Loucy (cell line): ENCODE results near the gene TEKT1.

ENCODE experiments used
- CTCF ChIP-seq: fragments of 200-600 bp; sonication (generic); conservative IDR thresholded peaks from 2 replicates; pipeline ENCODE4 v1.5.1; 2014; ENCODE audit warnings: mild to moderate bottlenecking, antibody characterized with exemption, low read length
- EZH2phosphoT487 ChIP-seq: fragments of 200-600 bp; IDR thresholded peaks from 2 replicates; pipeline ENCODE4 v1.6.1; 2018; ENCODE audit warnings: antibody characterized with exemption, mild to moderate bottlenecking, moderate library complexity, borderline replicate concordance

- no peak for TF ChIP-seq CTCF
- no peak for TF ChIP-seq EZH2phosphoT487
These were observed 78.5 kb downstream of the TEKT1 start for GRCh38 chr17:6753006-6753445.
